OCI-LY1 (cell line): ENCODE results near the gene ATP2C1.

Experiments used
- H2AFZ ChIP-seq: fragments of 200-600 bp; sonication (generic), shearing (Covaris generic); 2 replicates; pipeline ENCODE4 v1.6.0; 2014; ENCODE audit warnings: antibody characterized with exemption, mild to moderate bottlenecking, low read length
- H3F3A ChIP-seq: fragments of 200-600 bp; sonication (generic), shearing (Covaris generic); 2 replicates; pipeline ENCODE4 v1.6.0; 2014; ENCODE audit warnings: mild to moderate bottlenecking, antibody characterized with exemption, low read length, moderate library complexity; ENCODE audit not compliant: insufficient read depth
- H3K27ac ChIP-seq: fragments of 200-600 bp; sonication (generic); 2 replicates; pipeline ENCODE4 v1.5.1; 2014; ENCODE audit warnings: low read length, mixed run types, mild to moderate bottlenecking, low read depth; ENCODE audit not compliant: poor library complexity, severe bottlenecking
- H3K27me3 ChIP-seq: fragments of 200-600 bp; sonication (generic); 2 replicates; pipeline ENCODE4 v1.6.0; 2014; ENCODE audit warnings: antibody characterized with exemption, mild to moderate bottlenecking, low read length, moderate library complexity; ENCODE audit not compliant: insufficient read depth
- H3K36me3 ChIP-seq: fragments of 200-600 bp; sonication (generic); 2 replicates; pipeline ENCODE4 v1.6.1; 2014; ENCODE audit warnings: mild to moderate bottlenecking, antibody characterized with exemption, low read length, moderate library complexity, mixed read lengths; ENCODE audit not compliant: insufficient read depth
- H3K4me1 ChIP-seq: fragments of 200-600 bp; sonication (generic); 2 replicates; pipeline ENCODE4 v1.5.1; 2014; ENCODE audit warnings: mild to moderate bottlenecking, low read length, moderate library complexity; ENCODE audit not compliant: insufficient read depth, severe bottlenecking
- H3K4me2 ChIP-seq: fragments of 200-600 bp; sonication (generic), shearing (Covaris generic); 2 replicates; pipeline ENCODE4 v1.6.1; 2014; ENCODE audit warnings: low read length
- H3K4me3 ChIP-seq: fragments of 200-600 bp; sonication (generic); 2 replicates; pipeline ENCODE4 v1.5.1; 2014; ENCODE audit warnings: low read length, low read depth, mild to moderate bottlenecking, mixed read lengths; ENCODE audit not compliant: poor library complexity, severe bottlenecking
- H3K79me2 ChIP-seq: fragments of 200-600 bp; shearing (Covaris generic); 2 replicates; pipeline ENCODE4 v1.6.1; 2016; ENCODE audit warnings: mixed run types, low read length, mixed read lengths; ENCODE audit not compliant: insufficient read depth
- H3K9ac ChIP-seq: fragments of 200-600 bp; sonication (generic), shearing (Covaris generic); 2 replicates; pipeline ENCODE4 v1.6.1; 2014; ENCODE audit warnings: mild to moderate bottlenecking, low read length, mixed read lengths
- H3K9me2 ChIP-seq: fragments of 200-600 bp; sonication (generic), shearing (Covaris generic); 2 replicates; pipeline ENCODE4 v1.6.1; 2014; ENCODE audit warnings: low read depth, mild to moderate bottlenecking, low read length, mixed read lengths
- H3K9me3 ChIP-seq: fragments of 200-600 bp; shearing (Covaris generic); 2 replicates; pipeline ENCODE4 v1.6.1; 2014; ENCODE audit warnings: low read length, mixed read lengths
- H4K20me1 ChIP-seq: fragments of 200-600 bp; sonication (generic), shearing (Covaris generic); 2 replicates; pipeline ENCODE4 v1.6.0; 2016; ENCODE audit warnings: mild to moderate bottlenecking, low read length; ENCODE audit not compliant: insufficient read depth
- CTCF ChIP-seq: fragments of 200-600 bp; sonication (generic), shearing (Covaris generic); IDR thresholded peaks from 2 replicates; pipeline ENCODE4 v1.5.1; 2017; ENCODE audit warnings: mild to moderate bottlenecking, antibody characterized with exemption, low read length, moderate library complexity, mixed read lengths
- EZH2 ChIP-seq: fragments of 200-600 bp; sonication (generic), shearing (Covaris generic); IDR thresholded peaks from 2 replicates; pipeline ENCODE4 v1.8.0; 2017; ENCODE audit warnings: borderline replicate concordance, mixed run types, mild to moderate bottlenecking, antibody characterized with exemption, low read length, moderate library complexity, mixed read lengths

The ATP2C1 gene

GRCh38 chr3:130955481-130955880 is 61.6 kb downstream of the ATP2C1 start:
- H3K27ac ChIP-seq, result no peak overlapping the region
- H3K4me1 ChIP-seq, result no peaks in the 10 kb centered on the region
- no peak overlapping the region for H3K4me3 ChIP-seq
- no peaks in the 10 kb centered on the region for H3K9me3 ChIP-seq
- no peak overlapping the region for H3K4me2 ChIP-seq
- H4K20me1 ChIP-seq, result no peaks in the 10 kb centered on the region
- no peaks in the 10 kb centered on the region for H3K79me2 ChIP-seq
- TF ChIP-seq EZH2 (no peak), CTCF (no peak)
- no peaks in the 10 kb centered on the region for H3K27me3 ChIP-seq
- H3K36me3 ChIP-seq, result peaks cover 91% of the 10 kb centered on the region
- no peak overlapping the region for H2AFZ ChIP-seq
- H3K9ac ChIP-seq, result no peak overlapping the region
- no peaks in the 10 kb centered on the region for H3K9me2 ChIP-seq
- no peaks in the 10 kb centered on the region for H3F3A ChIP-seq

- Histone ChIP-seq H4K20me1 (no peaks in the 10 kb centered on the region), H3K79me2 (no peaks in the 10 kb centered on the region), H3K9me3 (no peaks in the 10 kb centered on the region), H2AFZ (no peak overlapping the region), H3F3A (no peaks in the 10 kb centered on the region), H3K36me3 (peaks cover 94% of the 10 kb centered on the region), H3K4me3 (no peak overlapping the region), H3K4me2 (no peak overlapping the region), H3K9me2 (no peaks in the 10 kb centered on the region), H3K4me1 (no peaks in the 10 kb centered on the region), H3K27me3 (no peaks in the 10 kb centered on the region), H3K27ac (no peak overlapping the region), H3K9ac (no peak overlapping the region)
- TF ChIP-seq EZH2 (no peak), CTCF (no peak)
These were observed 62.4 kb downstream of the ATP2C1 start for GRCh38 chr3:130956281-130956680.

GRCh38 chr3:130956721-130957120 is 62.8 kb downstream of the ATP2C1 start:
- Histone ChIP-seq H3K9me3 (no peaks in the 10 kb centered on the region), H3K36me3 (peaks cover 94% of the 10 kb centered on the region), H3K4me1 (no peaks in the 10 kb centered on the region), H3K9me2 (no peaks in the 10 kb centered on the region), H3K27ac (no peak overlapping the region), H4K20me1 (no peaks in the 10 kb centered on the region), H3K4me3 (no peak overlapping the region), H3K27me3 (no peaks in the 10 kb centered on the region), H3K4me2 (no peak overlapping the region), H3F3A (no peaks in the 10 kb centered on the region), H2AFZ (no peak overlapping the region), H3K9ac (no peak overlapping the region), H3K79me2 (no peaks in the 10 kb centered on the region)
- no peak for TF ChIP-seq EZH2

GRCh38 chr3:130960139-130960795 is 66.4 kb downstream of the ATP2C1 start:
- Histone ChIP-seq H3K4me2 (no peak overlapping the region), H2AFZ (no peak overlapping the region), H3K9me3 (no peaks in the 10 kb centered on the region), H3K36me3 (peaks cover 93% of the 10 kb centered on the region), H3K79me2 (no peaks in the 10 kb centered on the region), H3K4me1 (no peaks in the 10 kb centered on the region), H3K27ac (no peak overlapping the region), H3K4me3 (no peak overlapping the region), H3K9ac (no peak overlapping the region), H4K20me1 (no peaks in the 10 kb centered on the region), H3K27me3 (no peaks in the 10 kb centered on the region), H3F3A (no peaks in the 10 kb centered on the region), H3K9me2 (no peaks in the 10 kb centered on the region)
- TF ChIP-seq EZH2, result no peak
